ENCODE results near the gene ADGRF4. TPM values are rescaled to one million over a fixed set of nuclear protein-coding genes. Genes with fewer than 3 reads are reported as not detected.

Gene ADGRF4, protein sequence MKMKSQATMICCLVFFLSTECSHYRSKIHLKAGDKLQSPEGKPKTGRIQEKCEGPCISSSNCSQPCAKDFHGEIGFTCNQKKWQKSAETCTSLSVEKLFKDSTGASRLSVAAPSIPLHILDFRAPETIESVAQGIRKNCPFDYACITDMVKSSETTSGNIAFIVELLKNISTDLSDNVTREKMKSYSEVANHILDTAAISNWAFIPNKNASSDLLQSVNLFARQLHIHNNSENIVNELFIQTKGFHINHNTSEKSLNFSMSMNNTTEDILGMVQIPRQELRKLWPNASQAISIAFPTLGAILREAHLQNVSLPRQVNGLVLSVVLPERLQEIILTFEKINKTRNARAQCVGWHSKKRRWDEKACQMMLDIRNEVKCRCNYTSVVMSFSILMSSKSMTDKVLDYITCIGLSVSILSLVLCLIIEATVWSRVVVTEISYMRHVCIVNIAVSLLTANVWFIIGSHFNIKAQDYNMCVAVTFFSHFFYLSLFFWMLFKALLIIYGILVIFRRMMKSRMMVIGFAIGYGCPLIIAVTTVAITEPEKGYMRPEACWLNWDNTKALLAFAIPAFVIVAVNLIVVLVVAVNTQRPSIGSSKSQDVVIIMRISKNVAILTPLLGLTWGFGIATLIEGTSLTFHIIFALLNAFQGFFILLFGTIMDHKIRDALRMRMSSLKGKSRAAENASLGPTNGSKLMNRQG
- not detected in 2 replicates for total RNA-seq

GRCh38 chr6:47698342-47698787 lies at the start of gene ADGRF4:
ADGRF4 (plus strand) TSS chr6:47698580; CDS start chr6:47707246, 8,666 bp downstream.

Other genes with a start within 250 kb of the ADGRF4 start
- 23.3 and 26.2 TPM in 2 replicates for gene CD2AP, start 220.8 kb upstream of the ADGRF4 start, total RNA-seq
- gene OPN5, start 83.5 kb downstream of the ADGRF4 start, total RNA-seq: not detected in 2 replicates